MCF 10A (cell line): ENCODE measurements around the gene GRIK5. TPM values are rescaled to one million over a fixed set of nuclear protein-coding genes. Genes with fewer than 3 reads are reported as not detected.

ENCODE experiments used
- BruUV-seq: library from RNA; stranded (reverse); fragments of 400-500 nt; replicated peaks from 2 replicates; lab custom pipeline; 2021; lab: Mats Ljungman, UMichigan
- CTCF ChIA-PET: fragments of 300-600 bp; sonication (Branson Sonifier 250); formaldehyde crosslinking; extraction: SDS; loops from one replicate; lab custom pipeline; 2021; ENCODE audit warnings: antibody characterized with exemption, inconsistent platforms; lab: Yijun Ruan, JAX
- POLR2A ChIA-PET: fragments of 300-600, 350-650 bp; sonication (Branson Sonifier 250); formaldehyde crosslinking; extraction: SDS; loops from one replicate; lab custom pipeline; 2020; ENCODE audit warnings: antibody characterized with exemption, inconsistent platforms; lab: Yijun Ruan, JAX
- DNase-seq: peaks from one replicate; pipeline ENCODE4 v3.0.0-alpha.2; 2018; ENCODE audit not compliant: unreplicated experiment
- H3K27ac Mint-ChIP-seq: one replicate; pipeline ENCODE4 v1.8.0; 2022; ENCODE audit warnings: mild to moderate bottlenecking, low read depth, mixed read lengths; ENCODE audit not compliant: unreplicated experiment
- H3K27me3 Mint-ChIP-seq: one replicate; pipeline ENCODE4 v1.8.0; 2022; ENCODE audit warnings: mixed read lengths; ENCODE audit not compliant: insufficient read depth, unreplicated experiment
- H3K36me3 Mint-ChIP-seq: one replicate; pipeline ENCODE4 v1.8.0; 2022; ENCODE audit warnings: mild to moderate bottlenecking, moderate library complexity, mixed read lengths; ENCODE audit not compliant: insufficient read depth, unreplicated experiment
- H3K4me1 Mint-ChIP-seq: one replicate; pipeline ENCODE4 v1.8.0; 2022; ENCODE audit warnings: mixed read lengths; ENCODE audit not compliant: insufficient read depth, unreplicated experiment
- H3K4me3 Mint-ChIP-seq: one replicate; pipeline ENCODE4 v1.8.0; 2022; ENCODE audit warnings: mild to moderate bottlenecking, moderate library complexity, mixed read lengths; ENCODE audit not compliant: unreplicated experiment
- H3K9me3 Mint-ChIP-seq: one replicate; pipeline ENCODE4 v1.8.0; 2022; ENCODE audit warnings: mixed read lengths; ENCODE audit not compliant: unreplicated experiment
- CTCF ChIP-seq: fragments of 200-600 bp; IDR thresholded peaks from one replicate; pipeline ENCODE4 v1.8.0; 2022; ENCODE audit warnings: antibody characterized with exemption, mild to moderate bottlenecking; ENCODE audit not compliant: unreplicated experiment
- intact Hi-C: fragments of 100-400 bp; cut with micrococcal nuclease; formaldehyde crosslinking; loops from 2 replicates; pipeline ENCODE4 v1.14.1; 2022
- total RNA-seq: library from RNA; stranded (reverse); gene quantifications from 2 replicates; pipeline ENCODE4 v1.2.3, GENCODE V29; 2022

The GRIK5 gene
- total RNA-seq, 1 experiment from 2014 or later: 1.8 TPM

DNA sequence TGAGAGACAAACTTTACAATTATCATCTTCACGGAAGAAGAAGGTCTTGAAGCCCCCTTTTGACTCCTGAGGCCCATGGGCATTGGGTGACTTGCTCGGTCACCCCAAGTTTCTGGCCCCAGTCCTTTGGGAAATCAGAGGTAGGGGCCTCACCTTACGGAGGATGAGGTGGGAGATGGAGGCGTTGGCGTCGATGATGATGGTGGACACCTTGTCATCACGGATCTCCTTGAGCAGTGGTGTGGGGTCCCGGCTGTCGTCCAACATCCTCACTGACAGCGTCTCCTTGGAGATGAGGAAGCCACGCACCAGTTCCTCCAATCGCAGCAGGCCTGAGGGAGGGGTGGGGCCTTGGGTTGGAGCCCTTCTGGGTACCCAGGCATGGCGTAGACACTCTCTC lies 10.8 kb downstream of the GRIK5 start:
- Mint-ChIP-seq H3K4me3 (no peak overlapping the region), H3K9me3 (no peaks in the 10 kb centered on the region), H3K27ac (no peak overlapping the region), H3K4me1 (peaks cover under 1% of the 10 kb centered on the region), H3K36me3 (no peaks in the 10 kb centered on the region), H3K27me3 (no peaks in the 10 kb centered on the region)
- no peak for TF ChIP-seq CTCF
- POLR2A ChIA-PET: no interaction called here
- CTCF ChIA-PET: interaction anchor here (1.5 kb wide), 1 partner anchor 49 kb away, joined by 3 read pairs; no protein-coding TSS in a partner anchor
- intact Hi-C loops: no loop called here
- no TSS peak for BruUV-seq
- no peak for DNase-seq

DNA sequence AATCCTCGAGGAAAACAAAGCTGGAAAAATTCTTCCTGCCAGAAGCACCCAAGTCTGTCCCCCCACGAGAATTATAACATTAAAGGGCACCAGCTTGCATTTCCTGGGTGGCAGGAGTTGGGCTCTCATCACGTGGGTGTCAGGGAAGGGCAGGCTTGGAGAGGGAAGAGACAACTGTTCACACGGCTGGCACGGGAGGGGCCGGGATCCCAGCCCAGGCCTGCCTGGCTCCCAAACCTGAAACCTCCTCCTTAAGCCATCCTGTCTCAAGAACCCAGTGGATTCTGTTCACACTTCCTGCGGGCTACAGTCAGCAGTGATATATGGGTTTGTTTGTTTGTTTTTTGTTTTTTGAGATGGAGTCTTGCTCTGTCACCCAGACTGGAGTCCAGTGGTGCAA lies 12.2 kb downstream of the GRIK5 start:
- H3K4me3 Mint-ChIP-seq: no peak overlapping the region
- BruUV-seq: no TSS peak

GRCh38 chr19:42054205-42054604 lies 15.8 kb downstream of the GRIK5 start:
- Mint-ChIP-seq H3K27ac (peak overlapping the region; percentile 39), H3K4me3 (no peak overlapping the region), H3K27me3 (no peaks in the 10 kb centered on the region), H3K36me3 (no peaks in the 10 kb centered on the region), H3K4me1 (peaks cover 29% of the 10 kb centered on the region), H3K9me3 (no peaks in the 10 kb centered on the region)
- ChIA-PET POLR2A (interaction anchor here (4.2 kb wide), 1 partner anchor 22 kb away, joined by 32 read pairs; the partner anchor contains the start of gene ZNF574), CTCF (interaction anchor here (1.0 kb wide), 1 partner anchor 47 kb away, joined by 3 read pairs; no protein-coding TSS in a partner anchor)
- no peak for DNase-seq
- intact Hi-C loops: no loop called here
- no peak for TF ChIP-seq CTCF
- no TSS peak for BruUV-seq

More for the DNA sequence above, 12.2 kb downstream of the GRIK5 start:
- ChIA-PET CTCF (interaction anchor here (0.6 to 0.7 kb wide), 2 partner anchors 122 to 186 kb away, joined by 3 read pairs; no protein-coding TSS in a partner anchor), POLR2A (no interaction called here)
- no peaks in the 10 kb centered on the region for H3K36me3 Mint-ChIP-seq
- H3K4me1 Mint-ChIP-seq: peaks cover 7% of the 10 kb centered on the region
- DNase-seq: no peak
- no peak overlapping the region for H3K27ac Mint-ChIP-seq
- no peak for TF ChIP-seq CTCF
- no peaks in the 10 kb centered on the region for H3K27me3 Mint-ChIP-seq
- H3K9me3 Mint-ChIP-seq: no peaks in the 10 kb centered on the region
- intact Hi-C loops: no loop called here

- Mint-ChIP-seq H3K9me3 (no peaks in the 10 kb centered on the region), H3K4me3 (no peak overlapping the region), H3K4me1 (peaks cover 31% of the 10 kb centered on the region), H3K36me3 (no peaks in the 10 kb centered on the region), H3K27ac (peak overlapping the region; percentile 39), H3K27me3 (no peaks in the 10 kb centered on the region)
- CTCF ChIA-PET: interaction anchor here (0.5 to 1.5 kb wide), 8 partner anchors 18 to 1381 kb away, joined by 3 to 7 read pairs (median 3); no protein-coding TSS in a partner anchor
- peak; percentile 85 for DNase-seq
- intact Hi-C loops: no loop called here
- no peak for TF ChIP-seq CTCF
- BruUV-seq: no TSS peak
- POLR2A ChIA-PET: interaction anchor here (0.8 to 4.2 kb wide), 8 partner anchors 19 to 344 kb away, joined by 3 to 32 read pairs (median 4); partner anchors contain the start of gene ZNF574
Observed at GRCh38 chr19:42053037-42053935, 16.7 kb downstream of the GRIK5 start.
